Stimulated activated CD4-positive, alpha-beta T cell treated with anti-CD3 and anti-CD28 coated beads, Interleukin-1b, Interleukin-23, amount 100 ng/mL, for 4 hours (primary cell): Measurements from ENCODE around the gene TAF12.
"Not testable (repeated sequence)": the region's sequence is repeated elsewhere in the genome, so short reads cannot be mapped to it uniquely, and the experiment has no call there.

Experiments
- DNase-seq, 2 donors: peaks; one replicate each; pipeline ENCODE4 v3.0.0-alpha.2; 2020; ENCODE audit warnings: low read depth in 2 of 2

TAF12 gene, protein sequence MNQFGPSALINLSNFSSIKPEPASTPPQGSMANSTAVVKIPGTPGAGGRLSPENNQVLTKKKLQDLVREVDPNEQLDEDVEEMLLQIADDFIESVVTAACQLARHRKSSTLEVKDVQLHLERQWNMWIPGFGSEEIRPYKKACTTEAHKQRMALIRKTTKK

DNA sequence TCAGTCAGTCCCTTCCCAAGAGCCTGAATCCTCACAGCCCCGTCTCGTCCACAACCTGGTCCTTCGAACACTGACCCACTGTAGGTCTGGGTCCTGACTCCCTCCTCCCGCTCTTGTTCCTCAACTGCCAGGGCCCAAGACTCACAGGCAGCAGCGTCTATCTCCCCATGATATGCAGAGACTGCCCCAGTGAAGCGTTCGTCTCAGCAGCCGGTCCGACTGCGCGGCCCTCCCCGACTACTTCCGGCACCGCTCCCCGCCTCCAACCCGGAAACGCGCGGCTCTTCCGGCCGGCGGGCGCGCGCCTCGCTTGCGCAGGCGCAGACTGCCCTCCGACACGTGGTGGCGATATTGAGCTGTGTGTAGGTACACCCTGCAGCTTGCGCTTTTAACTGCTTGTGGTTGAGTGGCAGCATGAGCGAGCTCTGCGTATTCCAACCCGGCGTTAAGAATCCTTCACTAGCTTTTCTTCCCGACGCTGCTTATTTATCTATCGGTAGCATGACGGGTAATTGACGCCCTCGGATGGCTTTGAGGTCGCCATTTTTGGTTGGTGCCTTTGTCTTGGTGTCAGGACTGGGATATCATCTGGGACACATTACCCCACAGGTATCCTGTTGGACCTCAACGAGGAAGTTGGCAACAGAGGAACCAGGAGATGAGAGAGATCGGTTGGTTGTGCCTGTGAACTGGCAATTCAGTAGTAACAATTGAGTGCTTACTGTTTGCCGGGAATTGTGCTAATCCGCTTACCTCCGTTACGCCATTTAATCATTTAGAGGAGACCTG lies at the start of gene TAF12:
Gene TAF12 (minus strand): TSS at position 221 of the 789 bp plus-strand sequence. CDS start 20,986 bp downstream, outside the sequence.
- DNase-seq, result peak; percentile 85 to 89

DNA sequence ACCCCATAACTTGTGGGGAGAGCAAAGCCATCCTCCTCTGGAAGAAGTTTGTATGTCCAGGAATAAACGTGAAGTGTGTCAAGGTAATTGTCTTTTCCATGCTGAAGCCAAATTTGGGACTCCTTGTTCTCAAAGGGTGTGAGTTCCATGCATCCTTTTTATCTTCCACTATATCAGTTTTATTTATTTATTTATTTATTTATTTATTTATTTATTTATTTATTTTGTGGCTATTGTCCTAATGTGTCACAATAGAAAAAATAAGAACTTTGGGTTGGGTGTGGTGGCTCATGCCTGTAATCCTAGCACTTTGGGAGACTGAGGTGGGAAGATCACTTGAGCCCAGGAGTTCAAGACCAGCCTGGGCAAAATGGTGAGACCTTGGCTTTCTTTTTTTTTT lies 48.8 kb upstream of the TAF12 start:
- DNase-seq, result not testable (repeated sequence)

DNA sequence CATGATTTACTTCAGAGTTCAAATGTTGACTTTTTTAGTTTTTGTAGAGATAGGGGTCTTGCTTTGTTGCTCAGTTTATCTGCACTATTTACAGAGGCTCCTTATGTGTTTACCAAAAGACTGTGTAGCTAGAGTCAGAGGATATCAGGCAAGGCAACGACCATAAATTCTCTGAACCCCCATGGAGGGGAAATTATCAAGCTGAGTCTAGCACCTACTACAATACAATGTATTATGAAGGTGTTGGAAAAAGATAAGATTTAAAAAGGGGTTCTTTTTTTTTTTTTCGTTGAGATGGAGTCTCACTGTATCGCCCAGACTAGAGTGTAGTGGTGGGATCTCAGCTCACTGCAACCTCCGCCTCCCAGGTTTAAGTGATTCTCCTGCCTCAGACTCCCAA lies 42.1 kb upstream of the TAF12 start:
- no peak for DNase-seq

DNA sequence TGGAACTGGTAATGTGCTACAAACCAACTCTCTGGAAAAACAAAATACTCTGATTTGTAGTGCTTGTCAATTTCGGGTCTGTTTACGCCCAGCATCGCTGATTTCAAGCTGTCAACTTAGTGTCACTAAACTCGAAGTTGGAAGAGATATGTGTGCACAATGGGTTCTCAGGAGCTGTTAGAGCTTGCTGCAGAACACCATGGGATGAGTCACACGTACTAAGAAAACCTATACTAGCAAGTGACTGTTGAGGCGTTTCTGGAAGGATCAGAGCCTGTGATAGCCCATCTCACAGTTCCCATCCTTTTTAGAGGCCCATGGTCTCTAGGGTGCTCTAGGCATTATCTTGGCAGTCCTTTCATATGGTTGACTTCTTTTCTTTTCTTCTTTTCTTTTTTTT lies 40.0 kb upstream of the TAF12 start:
- DNase-seq, result no peak

DNA sequence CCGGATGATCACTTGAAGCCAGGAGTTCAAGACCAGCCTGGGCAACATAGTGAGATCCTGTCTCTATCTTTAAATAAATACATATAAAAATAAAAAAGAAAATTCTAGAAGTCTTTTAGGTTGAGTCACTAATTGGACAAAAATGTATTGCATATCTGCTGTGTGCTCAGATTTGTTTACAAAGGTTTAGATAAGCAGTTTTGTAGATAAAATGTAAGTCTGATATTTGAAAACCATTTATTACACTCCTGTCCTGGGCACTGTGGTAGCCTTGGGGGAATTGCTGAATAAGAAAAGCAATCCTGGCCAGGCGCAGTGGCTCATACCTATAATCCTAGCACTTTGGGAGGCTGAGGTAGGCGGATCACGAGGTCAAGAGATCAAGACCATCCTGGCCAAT lies 37.3 kb upstream of the TAF12 start:
- no peak for DNase-seq

DNA sequence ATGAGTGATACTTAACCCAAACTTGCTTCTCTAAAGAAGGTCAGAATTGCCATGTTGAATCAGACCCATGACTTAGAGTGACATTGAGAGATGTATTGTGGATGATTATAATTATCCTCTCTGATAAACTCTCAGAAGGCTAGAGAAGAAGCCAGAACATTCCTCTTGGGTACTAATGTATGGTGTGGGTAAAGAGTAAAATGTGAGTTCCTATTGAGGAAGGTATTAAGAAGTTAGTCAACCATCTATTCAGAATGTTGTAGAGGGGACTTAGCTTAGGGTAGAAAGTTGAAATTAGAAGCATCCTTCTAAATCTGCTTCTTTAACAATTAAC lies 33.0 kb upstream of the TAF12 start:
- DNase-seq, result no peak

DNA sequence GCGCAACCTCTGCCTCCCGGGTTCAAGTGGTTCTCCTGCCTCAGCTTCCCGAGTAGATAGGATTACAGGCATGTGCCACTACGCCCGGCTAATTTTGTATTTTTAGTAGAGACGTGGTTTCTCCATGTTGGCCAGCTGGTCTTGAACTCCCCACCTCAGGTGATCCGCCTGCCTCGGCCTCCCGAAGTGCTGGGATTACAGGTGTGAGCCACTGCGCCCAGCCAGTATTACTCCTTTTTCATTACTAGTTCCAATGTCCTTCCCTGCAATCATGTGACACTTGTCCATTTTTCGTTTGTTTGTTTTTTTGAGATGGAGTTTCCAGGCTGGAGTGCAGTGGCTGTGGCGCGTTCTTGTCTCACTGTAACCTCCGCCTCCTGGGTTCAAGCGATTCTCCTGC lies 30.1 kb upstream of the TAF12 start:
- DNase-seq, result not testable (repeated sequence)

DNA sequence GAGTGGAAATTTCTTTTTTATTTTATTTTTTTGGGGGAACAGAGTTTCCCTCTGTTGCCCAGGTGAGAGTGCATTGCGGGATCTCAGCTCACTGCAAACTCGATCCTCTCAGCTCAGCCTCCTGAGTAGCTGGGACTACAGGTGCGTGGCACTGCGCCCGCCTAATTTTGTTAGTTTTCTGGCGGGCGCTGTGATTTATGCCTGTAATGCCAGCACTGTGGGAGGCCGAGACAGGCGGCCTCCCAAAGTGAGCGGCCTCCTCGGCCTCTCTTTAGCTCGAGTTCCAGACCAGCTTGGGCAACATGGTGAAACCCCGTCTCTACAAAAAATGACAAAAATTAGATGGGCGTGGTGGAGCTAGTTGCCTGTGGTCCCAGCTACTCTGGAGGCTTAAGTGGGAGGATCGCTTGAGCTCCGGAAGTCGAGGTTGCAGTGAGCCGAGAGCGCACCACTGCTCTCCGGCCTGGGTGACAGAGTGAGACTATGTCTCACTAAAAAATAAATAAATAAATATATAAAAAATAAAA lies 28.4 kb upstream of the TAF12 start:
- no peak for DNase-seq

DNA sequence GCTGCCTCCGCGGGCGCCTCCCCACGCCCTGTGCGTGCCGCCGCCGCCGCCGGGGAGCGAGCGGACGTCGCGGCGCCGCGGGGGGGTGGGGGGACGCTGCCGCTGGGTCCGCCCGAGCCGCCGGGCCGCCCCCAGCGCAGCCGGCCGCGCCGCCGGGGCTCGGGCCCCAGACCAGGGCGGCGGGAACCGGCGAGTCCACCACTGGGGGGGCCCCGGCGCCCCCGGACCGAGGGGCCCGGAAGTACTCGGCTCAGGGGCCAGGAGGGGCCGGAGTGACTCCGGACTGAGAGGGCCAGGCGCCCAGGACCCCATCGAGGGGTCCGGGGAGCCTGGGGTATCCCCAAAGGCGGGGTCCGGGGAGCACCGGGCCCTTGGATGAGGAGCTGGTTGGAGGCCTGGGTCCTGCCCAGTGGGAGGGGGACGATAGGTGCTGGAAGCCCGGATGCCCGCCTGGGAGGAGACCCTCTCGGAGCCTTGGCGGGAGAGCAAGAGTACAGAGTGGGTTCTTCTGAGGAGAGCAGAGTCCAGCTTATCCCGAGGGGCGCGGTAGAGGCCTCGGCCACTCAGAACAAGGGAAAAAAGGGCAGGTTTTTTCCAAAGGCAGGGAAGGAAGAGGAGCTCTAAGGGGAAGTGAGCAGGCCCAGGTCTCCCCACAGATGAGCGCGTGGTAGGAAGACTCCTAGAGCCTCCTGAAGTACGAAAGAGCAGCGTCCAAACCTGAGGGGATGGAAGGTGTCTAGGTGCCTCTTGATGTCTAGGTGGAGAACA lies 26.3 kb upstream of the TAF12 start:
- peak; percentile 16 to 74 for DNase-seq

DNA sequence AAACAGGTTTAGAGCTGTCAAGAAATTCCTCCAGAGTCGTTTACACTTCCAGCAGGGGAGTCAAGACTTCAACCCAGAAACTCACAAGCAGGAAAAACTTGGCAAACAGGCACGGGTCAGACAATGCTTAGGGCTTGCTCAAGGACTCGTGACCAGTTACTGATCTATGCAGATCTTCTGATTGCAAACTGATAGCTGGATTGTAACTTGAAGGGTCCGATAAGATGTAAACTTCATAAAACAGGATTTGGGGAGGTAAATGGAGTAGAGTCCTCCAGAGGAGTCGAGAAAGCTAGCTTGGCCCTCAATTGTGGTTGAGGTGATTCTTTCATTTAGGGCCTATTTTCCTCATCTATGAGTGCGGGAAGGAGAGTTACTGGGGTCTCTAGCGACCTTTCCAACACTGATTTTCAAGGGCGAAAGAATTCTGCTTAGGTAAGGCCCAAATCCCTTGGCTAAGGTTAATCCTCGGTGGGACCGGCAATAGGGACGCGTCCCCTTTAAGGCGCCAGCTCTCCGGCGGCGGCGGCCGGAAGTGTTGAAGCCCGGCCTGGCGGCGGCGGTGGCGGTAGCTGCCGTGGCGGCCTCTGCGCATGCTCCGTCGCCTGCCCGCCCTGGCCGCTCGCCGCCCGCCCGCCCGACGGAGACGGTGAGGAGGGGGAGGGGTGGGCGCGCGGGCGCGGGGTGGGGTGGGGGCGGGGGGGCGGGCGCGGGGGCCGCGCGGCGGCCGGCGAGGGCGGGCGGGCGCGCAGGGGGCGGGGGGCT lies 25.5 kb upstream of the TAF12 start, which contains the start of gene GMEB1:
Gene GMEB1 (plus strand): TSS at position 594 of the 765 bp plus-strand sequence. CDS start 14,829 bp downstream, outside the sequence.
- DNase-seq, result peak; percentile 75 to 83

DNA sequence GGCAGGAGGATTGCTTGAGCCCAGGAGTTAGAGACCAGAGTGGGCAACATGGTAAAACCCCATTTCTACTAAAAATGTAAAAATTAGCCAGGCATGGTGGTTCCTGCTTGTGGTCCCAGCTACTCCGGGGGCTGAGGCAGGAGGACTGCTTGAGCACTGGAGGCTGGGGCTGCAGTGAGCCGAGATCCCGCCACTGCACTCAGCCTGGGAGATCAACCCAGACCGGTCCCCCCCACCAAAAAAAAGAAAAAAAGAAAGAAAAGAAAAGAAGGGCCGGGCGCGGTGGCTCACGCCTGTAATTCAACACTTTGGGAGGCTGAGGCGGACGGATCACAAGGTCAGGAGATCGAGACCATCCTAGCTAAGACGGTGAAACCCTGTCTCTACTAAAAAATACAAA lies 23.9 kb upstream of the TAF12 start:
- DNase-seq, result no peak

DNA sequence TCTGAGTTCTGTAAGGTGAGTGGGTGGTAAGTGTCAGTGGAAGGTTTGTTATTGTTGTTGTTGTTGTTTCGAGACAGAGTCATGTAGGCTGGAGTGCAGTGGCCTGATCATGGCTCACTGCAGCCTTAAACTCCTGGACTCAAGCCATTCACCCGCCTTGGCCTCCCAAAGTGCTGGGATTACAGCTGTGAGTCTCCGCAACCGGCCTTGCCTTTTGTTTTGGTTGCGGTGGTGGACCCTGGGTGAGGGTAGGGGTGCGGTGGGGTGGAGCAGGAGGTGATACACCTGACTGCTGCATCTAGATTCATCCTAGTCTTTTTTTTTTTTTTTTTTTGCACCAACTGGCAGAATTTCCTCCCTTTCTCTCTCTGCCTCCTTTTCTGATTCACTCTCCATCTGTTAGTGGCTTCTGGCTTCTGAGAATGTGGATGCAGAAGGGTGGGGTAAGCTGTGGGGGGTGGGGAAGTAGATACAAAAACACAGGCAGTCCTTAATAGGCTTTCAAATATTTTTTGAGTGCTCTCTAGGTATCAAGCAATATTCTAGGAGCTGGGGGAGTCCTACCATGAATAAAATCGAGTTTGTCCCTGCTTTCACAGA lies 21.1 kb upstream of the TAF12 start:
- no peak for DNase-seq

DNA sequence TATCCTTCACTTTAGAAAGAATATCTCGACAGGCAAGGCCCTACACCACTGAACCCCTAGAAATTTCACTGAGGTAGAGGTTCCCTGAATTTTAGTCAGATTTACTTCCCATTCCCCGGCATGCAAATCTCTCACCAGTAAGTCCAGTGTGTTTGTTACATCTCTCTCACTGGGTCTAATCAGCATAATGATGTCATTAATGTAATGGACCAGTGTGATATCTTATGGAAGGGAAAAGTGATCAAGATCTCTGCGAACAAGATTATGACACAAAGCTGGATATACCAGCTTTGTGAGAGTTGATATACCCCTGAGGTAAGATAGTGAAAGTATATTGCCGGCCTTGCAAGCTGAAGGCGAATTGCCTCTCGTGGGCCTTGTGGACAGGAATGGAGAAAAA lies 13.5 kb upstream of the TAF12 start:
- no peak for DNase-seq

DNA sequence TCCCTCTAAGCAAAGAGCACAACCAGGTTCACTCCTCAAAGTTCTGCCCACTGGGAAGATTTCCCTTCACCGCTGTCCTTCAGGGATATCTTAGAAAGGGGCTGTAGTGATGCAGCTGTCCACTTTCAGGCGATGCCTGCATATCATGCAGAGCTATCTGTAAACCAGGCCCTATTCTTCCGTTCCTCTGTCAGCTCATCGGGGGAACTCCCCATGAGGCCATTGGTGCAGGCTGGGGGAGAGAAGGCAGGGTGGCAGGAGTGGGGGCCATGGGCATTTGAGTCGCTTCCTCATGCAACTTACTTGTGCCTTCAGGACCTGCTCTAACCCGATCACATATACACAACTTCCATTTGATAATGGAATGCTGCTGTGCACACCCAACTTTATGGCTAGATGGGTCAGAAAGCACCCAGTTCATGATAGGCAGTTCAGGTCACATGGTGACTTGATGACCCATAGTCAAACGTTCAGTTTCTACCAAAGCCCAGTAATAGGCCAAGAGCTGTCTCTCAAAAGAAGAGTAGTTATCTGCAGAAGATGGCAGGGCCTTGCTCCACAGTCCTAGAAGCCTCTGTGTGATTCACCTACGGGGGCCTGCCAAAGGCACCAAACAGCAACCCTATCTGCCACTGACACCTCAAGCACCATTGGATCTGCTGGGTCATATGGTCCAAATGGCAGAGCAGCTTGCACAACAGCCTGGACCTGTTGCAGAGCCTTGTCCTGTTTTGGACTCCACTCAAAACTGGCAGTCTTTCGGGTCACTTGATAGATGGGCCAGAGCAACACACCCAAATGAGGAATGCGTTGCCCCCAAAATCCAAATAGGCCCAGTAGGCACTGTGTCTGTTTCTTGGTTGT lies 12.8 kb upstream of the TAF12 start:
- not testable (repeated sequence) for DNase-seq

DNA sequence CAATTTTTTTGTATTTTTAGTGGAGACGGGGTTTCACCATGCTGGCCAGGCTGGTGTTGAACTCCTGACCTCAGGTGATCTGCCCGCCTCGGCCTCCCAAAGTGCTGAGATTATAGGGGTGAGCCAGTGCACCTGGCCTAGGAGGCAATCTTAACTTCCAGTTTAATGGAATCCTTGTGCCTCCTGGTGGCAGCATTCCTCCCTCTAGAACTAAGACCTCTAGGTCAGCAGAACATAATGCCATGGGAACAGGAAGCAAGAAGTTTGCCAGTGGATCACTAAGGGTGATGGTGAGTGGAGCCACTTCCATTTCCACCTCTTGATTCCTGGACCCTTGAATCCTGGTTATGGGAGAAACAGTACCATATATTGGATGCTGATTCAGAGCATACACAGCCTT lies 11.0 kb upstream of the TAF12 start:
- not testable (repeated sequence) for DNase-seq

DNA sequence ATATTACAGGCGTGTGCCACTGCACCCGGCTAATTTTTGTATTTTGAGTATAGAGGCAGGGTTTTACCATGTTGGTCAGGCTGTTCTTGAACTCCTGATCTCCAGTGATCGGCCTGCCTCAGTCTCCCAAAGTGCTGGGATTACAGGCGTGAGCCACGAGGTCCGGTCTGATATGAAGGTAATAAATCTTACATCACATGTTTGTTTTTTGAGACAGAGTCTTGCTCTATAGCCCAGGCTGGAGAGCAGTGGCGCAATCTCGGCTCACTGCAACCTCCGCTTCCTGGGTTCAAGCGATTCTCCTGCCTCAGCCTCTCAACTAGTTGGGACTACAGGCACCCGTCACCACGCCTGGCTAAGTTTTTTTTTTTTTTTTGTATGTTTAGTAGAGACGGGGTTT lies 10.2 kb upstream of the TAF12 start:
- not testable (repeated sequence) for DNase-seq

DNA sequence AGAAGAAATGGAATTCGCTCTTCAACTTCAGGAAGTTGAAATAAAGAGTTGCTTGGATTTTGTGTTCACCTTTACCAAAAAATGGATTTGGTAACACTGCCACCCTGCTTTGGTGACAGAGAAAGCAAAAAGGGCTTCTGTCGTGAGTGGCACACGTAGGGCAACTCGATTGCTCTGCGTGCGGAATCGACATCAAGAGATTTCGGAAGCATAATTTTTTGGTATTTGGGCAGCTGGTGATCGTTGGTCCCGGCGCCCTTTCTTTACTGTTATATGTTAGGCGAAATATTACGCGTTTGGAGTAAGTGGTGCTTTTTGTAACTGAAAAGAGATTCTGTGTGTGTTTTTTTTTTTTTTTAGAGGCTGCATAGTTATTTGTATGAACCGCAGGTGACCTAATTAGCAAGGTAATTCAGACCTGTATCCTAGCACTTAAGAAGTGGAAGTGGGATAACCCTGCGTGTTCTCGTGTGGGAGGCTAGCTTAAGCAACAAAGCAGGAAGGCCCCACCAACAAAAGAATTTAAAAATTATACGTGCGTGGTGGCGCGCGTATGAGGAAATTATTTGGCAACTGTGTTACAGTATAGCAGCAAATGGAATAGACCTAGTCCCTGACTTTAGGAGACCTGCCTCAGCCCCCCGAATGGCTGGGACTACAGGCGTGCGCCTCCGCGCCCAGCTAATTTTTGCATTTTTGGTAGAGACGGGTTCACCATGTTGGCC lies 5.8 kb upstream of the TAF12 start, which contains the start of gene RNU11:
Gene RNU11 (plus strand): TSS at position 127 of the 725 bp plus-strand sequence.
- DNase-seq, result peak; percentile 73 to 90

DNA sequence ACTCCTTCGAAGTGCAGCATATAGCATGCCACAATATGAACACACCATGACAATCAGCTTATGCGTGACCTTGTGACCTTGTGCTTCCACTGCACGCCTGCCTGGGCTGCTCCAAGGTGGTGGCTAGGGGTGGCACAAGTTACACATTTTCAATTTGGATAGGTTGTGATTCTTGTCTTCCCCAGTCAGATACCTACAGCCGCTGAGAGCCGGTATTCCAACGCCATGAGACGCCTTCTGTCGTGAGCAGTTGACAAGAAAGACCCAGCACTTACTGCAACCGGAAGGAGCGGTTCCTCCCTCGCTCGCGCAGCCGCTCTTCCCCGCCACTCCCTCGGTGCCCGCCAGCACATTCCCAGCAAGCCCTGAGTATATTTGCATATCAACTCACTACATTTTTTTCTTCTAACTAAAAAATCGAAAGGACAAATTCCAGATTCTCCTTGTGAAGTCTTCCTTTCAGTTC lies 5.2 kb upstream of the TAF12 start:
- DNase-seq, result peak; percentile 77 to 81

DNA sequence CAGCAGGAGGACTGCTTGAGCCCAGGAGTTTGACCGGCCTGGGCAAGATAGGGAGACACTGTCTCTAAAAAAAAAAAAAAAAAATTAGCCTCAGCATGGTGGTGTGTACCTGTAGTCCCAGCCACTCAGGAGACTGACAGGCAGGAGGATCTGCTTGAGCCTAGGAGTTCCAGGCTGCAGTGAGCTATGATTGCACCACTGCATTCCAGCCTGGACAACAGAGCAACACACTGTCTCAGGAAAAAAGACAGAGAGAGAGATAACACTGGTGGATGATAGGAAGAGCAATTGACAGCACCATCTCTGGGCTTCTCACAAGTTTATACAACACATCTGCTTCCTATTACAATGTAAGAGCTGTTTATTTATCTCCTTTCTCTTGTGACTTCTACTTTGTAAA lies 3.2 kb upstream of the TAF12 start:
- no peak for DNase-seq
